T-cell (primary cell): ENCODE data around the gene SEC61A2. TPM values are rescaled to one million over a fixed set of nuclear protein-coding genes. Genes with fewer than 3 reads are reported as not detected.

ENCODE experiments used
- ATAC-seq, 4 experiments: fragments of 200-7000 bp in 3 of 4; fragments of 150-1000 bp in 1 of 4; cut with Tn5 transposase; replicated peaks in 1 of 4; 1 replicate in 3 of 4; 2 replicates in 1 of 4; pipeline ENCODE4 v1.10.0; 2021; ENCODE audit warnings: moderate library complexity in 3 of 4, mild to moderate bottlenecking in 2 of 4, moderate number of reproducible peaks in 1 of 4
- CTCF ChIA-PET, 2 donors: fragments of 300-600 bp; sonication (Branson Sonifier 250); formaldehyde crosslinking; loops; one replicate each; lab custom pipeline; 2022; ENCODE audit warnings: antibody characterized with exemption in 2 of 2; lab: Charles Lee
- POLR2A ChIA-PET, 2 donors: fragments of 300-600 bp; sonication (Branson Sonifier 250); formaldehyde crosslinking; loops; one replicate each; lab custom pipeline; 2022; ENCODE audit warnings: antibody characterized with exemption in 2 of 2; lab: Charles Lee
- DNase-seq, 35 experiments: peaks; one replicate each; pipeline versions ENCODE4 v3.0.0 to v3.0.0-alpha.2; 2013 to 2023
- H3K27ac ChIP-seq: one replicate; pipeline ENCODE4 v1.5.1; 2013; ENCODE audit warnings: low read length
- H3K27me3 ChIP-seq, 2 experiments: replicated peaks in 1 of 2; 1 replicate in 1 of 2; 2 replicates in 1 of 2; pipeline versions ENCODE4 v1.6.1 to v1.7.0; 2013; ENCODE audit warnings: low read length in 1 of 2, mixed read lengths in 1 of 2; ENCODE audit not compliant: control insufficient read depth in 2 of 2, insufficient read depth in 2 of 2; ENCODE audit errors: extremely low read depth in 1 of 2
- H3K36me3 ChIP-seq, 2 donors: 1 replicate in 1 of 2; 2 replicates in 1 of 2; pipeline versions ENCODE4 v1.6.1 to v1.7.0; 2013; ENCODE audit warnings: low read length in 1 of 2; ENCODE audit not compliant: control insufficient read depth in 2 of 2, insufficient read depth in 1 of 2; ENCODE audit errors: extremely low read depth in 1 of 2
- H3K4me1 ChIP-seq, 2 experiments: 1 replicate in 1 of 2; 2 replicates in 1 of 2; pipeline versions ENCODE4 v1.6.1 to v1.7.0; 2013; ENCODE audit warnings: low read length in 2 of 2, mixed read lengths in 1 of 2; ENCODE audit not compliant: insufficient read depth in 2 of 2, control insufficient read depth in 1 of 2; ENCODE audit errors: extremely low read depth in 1 of 2
- H3K4me3 ChIP-seq, 2 donors: 1 replicate in 1 of 2; 2 replicates in 1 of 2; pipeline versions ENCODE4 v1.5.1 to v1.7.0; 2013; ENCODE audit warnings: mild to moderate bottlenecking in 2 of 2, low read length in 1 of 2, moderate library complexity in 1 of 2; ENCODE audit not compliant: control insufficient read depth in 1 of 2; ENCODE audit errors: extremely low read depth in 1 of 2
- H3K9me3 ChIP-seq: 2 replicates; pipeline ENCODE4 v1.7.0; 2013
- H3K27ac Mint-ChIP-seq, 2 donors: one replicate each; pipeline ENCODE4 v1.8.0; 2020 to 2021; ENCODE audit warnings: mild to moderate bottlenecking in 2 of 2, mixed read lengths in 2 of 2
- H3K27me3 Mint-ChIP-seq, 2 donors: one replicate each; pipeline ENCODE4 v1.8.0; 2021 to 2022; ENCODE audit warnings: mixed read lengths in 2 of 2
- H3K36me3 Mint-ChIP-seq: one replicate; pipeline ENCODE4 v1.8.0; 2021; ENCODE audit warnings: mixed read lengths
- H3K4me1 Mint-ChIP-seq, 3 donors: one replicate each; pipeline ENCODE4 v1.8.0; 2020 to 2022; ENCODE audit warnings: mixed read lengths in 3 of 3, mild to moderate bottlenecking in 1 of 3
- H3K4me3 Mint-ChIP-seq, 3 donors: one replicate each; pipeline ENCODE4 v1.8.0; 2020 to 2022; ENCODE audit warnings: mild to moderate bottlenecking in 3 of 3, mixed read lengths in 3 of 3, moderate library complexity in 3 of 3
- H3K9me3 Mint-ChIP-seq, 3 donors: one replicate each; pipeline ENCODE4 v1.8.0; 2020 to 2022; ENCODE audit warnings: mixed read lengths in 3 of 3
- WGBS: methylation state at CpG from one replicate; pipeline ENCODE4 v1.1.5; 2013; ENCODE audit warnings: missing lambda C conversion rate; ENCODE audit not compliant: insufficient coverage; 5-methylcytosine and 5-hydroxymethylcytosine counted together
- total RNA-seq, 35 experiments: library from RNA in 6 of 35; stranded (reverse) in 6 of 35; fragments of 120-200 nt in 1 of 35; gene quantifications; one replicate each; pipeline versions ENCODE4 v1.2.1 to v1.2.4 and lab custom pipeline; 2013 to 2026

Gene SEC61A2
- total RNA-seq, 5 donors from 2014 or later (not counting 1 experiment from before 2014, with no cell fraction given), result 11.1 to 20.0 (median 13.9) TPM

GRCh38 chr10:12180221-12180974, 50.9 kb downstream of the SEC61A2 start:
- H3K4me3 Mint-ChIP-seq, result peak overlapping the region in 2 of 3 donors; percentile 13 to 60
- peak overlapping the region; percentile 90 to 92 for H3K27ac Mint-ChIP-seq
- ChIA-PET CTCF (interaction anchor here in 1 of 2 donors (0.7 kb wide), 1 partner anchor 476 kb away, joined by 3 read pairs; no protein-coding TSS in a partner anchor), POLR2A (no interaction called here)
- Histone ChIP-seq H3K9me3 (no peaks in the 10 kb centered on the region), H3K36me3 (peaks cover 3 to 50% of the 10 kb centered on the region in 2 donors), H3K27me3 (no peaks in the 10 kb centered on the region), H3K27ac (peak overlapping the region; percentile 79), H3K4me3 (no peak overlapping the region), H3K4me1 (peaks cover 0 to 18% of the 10 kb centered on the region in 2 experiments)
- no peak for DNase-seq
- no peaks in the 10 kb centered on the region for H3K9me3 Mint-ChIP-seq
- H3K36me3 Mint-ChIP-seq, result peaks cover 38% of the 10 kb centered on the region
- peaks cover 7 to 33% (median 23%) of the 10 kb centered on the region in 3 donors for H3K4me1 Mint-ChIP-seq
- H3K27me3 Mint-ChIP-seq, result no peaks in the 10 kb centered on the region
- ATAC-seq, result no peak
- WGBS, result 100% methylated on average over 3 of the region's 9 CpGs

- Histone ChIP-seq H3K36me3 (peaks cover 0 to 54% of the 10 kb centered on the region in 2 donors), H3K4me1 (peaks cover 0 to 18% of the 10 kb centered on the region in 2 experiments), H3K9me3 (no peaks in the 10 kb centered on the region), H3K4me3 (no peak overlapping the region), H3K27me3 (no peaks in the 10 kb centered on the region), H3K27ac (peak overlapping the region; percentile 79)
- Mint-ChIP-seq H3K4me3 (peak overlapping the region in 2 of 3 donors; percentile 28 to 60), H3K27ac (peak overlapping the region; percentile 90 to 92), H3K4me1 (peaks cover 7 to 38% (median 28%) of the 10 kb centered on the region in 3 donors), H3K9me3 (no peaks in the 10 kb centered on the region), H3K27me3 (no peaks in the 10 kb centered on the region), H3K36me3 (peaks cover 45% of the 10 kb centered on the region)
- 70% methylated on average over 2 of the region's 13 CpGs for WGBS
- ATAC-seq (peak; percentile 99 to 100 (median 100)), DNase-seq (peak; percentile 39 to 82 (median 60))
- ChIA-PET POLR2A (no interaction called here), CTCF (no interaction called here)
Measured at GRCh38 chr10:12181065-12181775, 51.7 kb downstream of the SEC61A2 start.

DNA sequence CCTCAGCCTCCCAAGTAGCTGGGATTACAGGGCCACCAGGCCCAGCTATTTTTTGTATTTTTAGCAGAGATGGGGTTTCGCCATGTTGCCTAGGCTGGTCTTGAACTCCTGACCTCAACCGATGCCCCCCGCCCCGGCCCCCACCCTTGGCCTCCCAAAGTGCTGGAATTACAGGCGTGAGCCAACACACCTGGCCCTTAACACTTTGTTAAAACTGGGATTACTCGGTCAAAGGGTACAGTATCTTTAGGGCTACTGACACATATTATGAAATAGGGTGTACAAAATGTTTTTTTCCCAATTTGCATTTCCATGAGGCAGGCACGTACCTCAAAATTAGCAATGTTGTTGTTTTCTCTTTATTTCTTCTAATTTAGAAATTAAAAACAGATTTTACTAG, 54.7 kb downstream of the SEC61A2 start:
- H3K27ac ChIP-seq, result no peak overlapping the region
- H3K9me3 ChIP-seq, result no peaks in the 10 kb centered on the region
- Mint-ChIP-seq H3K36me3 (peaks cover 41% of the 10 kb centered on the region), H3K9me3 (no peaks in the 10 kb centered on the region), H3K4me1 (peaks cover 19 to 52% (median 45%) of the 10 kb centered on the region in 3 donors), H3K4me3 (no peak overlapping the region), H3K27me3 (no peaks in the 10 kb centered on the region), H3K27ac (no peak overlapping the region)
- ChIA-PET CTCF (no interaction called here), POLR2A (no interaction called here)
- H3K4me1 ChIP-seq, result peaks cover 0 to 18% of the 10 kb centered on the region in 2 experiments
- WGBS, result 97% methylated on average over 5 of the region's 7 CpGs
- H3K27me3 ChIP-seq, result no peaks in the 10 kb centered on the region
- no peak overlapping the region for H3K4me3 ChIP-seq
- ATAC-seq (no peak), DNase-seq (no peak)
- H3K36me3 ChIP-seq, result peaks cover 0 to 42% of the 10 kb centered on the region in 2 donors

- WGBS, result 72% methylated on average over 2 of the region's 8 CpGs
- ChIA-PET POLR2A (interaction anchor here in 1 of 2 donors (0.5 kb wide), 1 partner anchor 486 kb away, joined by 6 read pairs; no protein-coding TSS in a partner anchor), CTCF (no interaction called here)
- Histone ChIP-seq H3K36me3 (peaks cover 0 to 34% of the 10 kb centered on the region in 2 donors), H3K4me1 (peaks cover 0 to 8% of the 10 kb centered on the region in 2 experiments), H3K27me3 (no peaks in the 10 kb centered on the region), H3K27ac (no peak overlapping the region), H3K9me3 (no peaks in the 10 kb centered on the region), H3K4me3 (no peak overlapping the region)
- peaks cover 39% of the 10 kb centered on the region for H3K36me3 Mint-ChIP-seq
- ATAC-seq (no peak), DNase-seq (no peak)
- no peaks in the 10 kb centered on the region for H3K9me3 Mint-ChIP-seq
- peak overlapping the region in 1 of 2 donors; percentile 55 for H3K27ac Mint-ChIP-seq
- peaks cover 15 to 42% (median 31%) of the 10 kb centered on the region in 3 donors for H3K4me1 Mint-ChIP-seq
- H3K27me3 Mint-ChIP-seq, result no peaks in the 10 kb centered on the region
- no peak overlapping the region for H3K4me3 Mint-ChIP-seq
Measured at GRCh38 chr10:12186323-12186722, 56.8 kb downstream of the SEC61A2 start.

GRCh38 chr10:12187321-12187905, 57.9 kb downstream of the SEC61A2 start:
- no peaks in the 10 kb centered on the region for H3K9me3 ChIP-seq
- no peak overlapping the region for H3K4me3 ChIP-seq
- H3K4me1 Mint-ChIP-seq, result peaks cover 23 to 45% (median 35%) of the 10 kb centered on the region in 3 donors
- no peaks in the 10 kb centered on the region for H3K9me3 Mint-ChIP-seq
- H3K4me3 Mint-ChIP-seq, result no peak overlapping the region
- peaks cover 0 to 39% of the 10 kb centered on the region in 2 donors for H3K36me3 ChIP-seq
- no CpG with 5 or more reads among the region's 5 CpGs for WGBS
- peaks cover 36% of the 10 kb centered on the region for H3K36me3 Mint-ChIP-seq
- no peaks in the 10 kb centered on the region for H3K27me3 Mint-ChIP-seq
- no peaks in the 10 kb centered on the region for H3K27me3 ChIP-seq
- POLR2A ChIA-PET, result no interaction called here
- no peaks in the 10 kb centered on the region for H3K4me1 ChIP-seq
- DNase-seq (no peak), ATAC-seq (no peak)
- H3K27ac Mint-ChIP-seq, result no peak overlapping the region
- CTCF ChIA-PET, result no interaction called here
- no peak overlapping the region for H3K27ac ChIP-seq

GRCh38 chr10:12188656-12189055, 59.2 kb downstream of the SEC61A2 start:
- H3K9me3 ChIP-seq, result no peaks in the 10 kb centered on the region
- DNase-seq, result no peak
- ChIA-PET POLR2A (no interaction called here), CTCF (no interaction called here)
- H3K4me1 ChIP-seq, result peaks cover 0 to 2% of the 10 kb centered on the region in 2 experiments
- no peak overlapping the region for H3K4me3 Mint-ChIP-seq
- peaks cover 28 to 51% (median 41%) of the 10 kb centered on the region in 3 donors for H3K4me1 Mint-ChIP-seq
- H3K36me3 ChIP-seq, result peaks cover 0 to 35% of the 10 kb centered on the region in 2 donors
- peak overlapping the region in 1 of 2 donors; percentile 5 for H3K27ac Mint-ChIP-seq
- no peak overlapping the region for H3K27ac ChIP-seq
- H3K27me3 ChIP-seq, result no peaks in the 10 kb centered on the region
- WGBS, result 100% methylated on average over 1 of the region's 6 CpGs
- H3K4me3 ChIP-seq, result no peak overlapping the region
- peaks cover 36% of the 10 kb centered on the region for H3K36me3 Mint-ChIP-seq
- no peaks in the 10 kb centered on the region for H3K27me3 Mint-ChIP-seq
- H3K9me3 Mint-ChIP-seq, result no peaks in the 10 kb centered on the region
- no peak for ATAC-seq
